ENCODE data around the gene ZHX3.

DNA sequence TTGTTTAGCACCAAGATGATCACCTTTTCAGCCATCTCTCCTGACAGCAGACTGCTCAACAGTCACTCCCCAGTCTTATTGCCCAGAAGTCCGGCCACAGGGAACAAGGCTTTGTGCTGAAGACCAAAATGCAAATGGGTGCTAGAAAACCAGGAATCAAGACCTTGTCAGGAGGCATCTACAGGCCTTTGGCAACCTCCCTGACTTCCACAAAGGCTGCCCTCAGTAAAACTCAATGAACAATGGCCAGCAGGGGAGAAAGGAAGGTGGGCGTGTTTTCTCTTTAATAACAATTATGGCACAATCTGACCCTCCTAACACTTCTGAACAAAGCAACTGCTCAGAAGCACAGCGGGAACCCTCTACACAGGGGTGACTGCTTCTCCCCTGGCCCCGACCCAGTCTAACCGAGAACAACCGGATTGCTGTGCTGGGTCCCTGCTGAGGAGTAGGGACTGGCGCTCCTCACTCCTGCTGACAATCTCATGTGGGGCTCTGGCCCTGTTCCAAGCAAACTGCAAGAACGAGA is 138.6 kb downstream of the ZHX3 start:
- TF ChIP-seq CTCF (IDR thresholded peaks at IDR 0.05), result no peak
- no peak for TF ChIP-seq POLR2A (IDR thresholded peaks at IDR 0.05)
